Left cardiac atrium (tissue), 4 donors: ENCODE data around the gene ERMP1. TPM values are rescaled to one million over a fixed set of nuclear protein-coding genes. Genes with fewer than 3 reads are reported as not detected.
"Not testable (repeated sequence)": the region's sequence is repeated elsewhere in the genome, so short reads cannot be mapped to it uniquely, and the experiment has no call there.

ENCODE experiments used
- ATAC-seq, 2 donors: fragments of 200-7000 bp; cut with Tn5 transposase; one replicate each; pipeline ENCODE4 v1.9.1; 2020; ENCODE audit warnings: mild to moderate bottlenecking in 2 of 2, moderate library complexity in 2 of 2
- DNase-seq: peaks from one replicate; pipeline ENCODE4 v3.0.0-alpha.2; 2020
- intact Hi-C, 2 donors: fragments of 100-400 bp; cut with DNase I; formaldehyde crosslinking; loops; one replicate each; pipeline versions ENCODE4 v1.14.1 to v1.15.1; 2022 to 2023
- long read RNA-seq: library from polyadenylated mRNA; unstranded; transcript quantifications from one replicate; pipeline ENCODE4 v2.0.0, GENCODE V29; 2021
- total RNA-seq, 2 donors: library from RNA; stranded (reverse); fragmentation: NEBNext Ultra II Directional; extraction: Animal tissue kit (Norgen Biotek cat#: 25700); gene quantifications; one replicate each; pipeline ENCODE4 v1.2.1, GENCODE V29; 2021
- donor health status: DM: no; HTN: yes; CAD: no.
- donor health status: DM: no; HTN: yes; CAD: no; lungs with severe emphysema.
- donor health status: DM: yes; HTN: yes; CAD: no.
- donor health status: Dilated cardiomyopathy.

Gene ERMP1
- total RNA-seq, result 10 to 100 TPM; 17.8 to 21.3 TPM
- long read RNA-seq, partial matches to known transcripts, result 0 of 2 reads
- long read RNA-seq, other reads (novel, unspliced or antisense), result 2 of 2 reads

- intact Hi-C loops, result no loop called here
- ATAC-seq, result peak; percentile 96
- DNase-seq, result peak; percentile 92
Measured at GRCh38 chr9:5832538-5833529, at the start of gene ERMP1. ERMP1 (minus strand) TSS chr9:5833117; CDS start chr9:5833027, 90 bp downstream.

- intact Hi-C loops, result loop anchor here (5.0 to 10.0 kb wide), 2 partner anchors 422 to 425 kb away; no protein-coding TSS in a partner anchor
- not testable (repeated sequence) for ATAC-seq
Measured at GRCh38 chr9:5882244-5883012, 49.5 kb upstream of the ERMP1 start.

GRCh38 chr9:5879419-5880181 lies 46.7 kb upstream of the ERMP1 start:
- no peak for DNase-seq
- intact Hi-C loops, result loop anchor here (5.0 to 10.0 kb wide), 2 partner anchors 425 to 428 kb away; no protein-coding TSS in a partner anchor
- ATAC-seq, result peak in 1 of 2 donors; percentile 89

More at GRCh38 chr9:5882244-5883012, 49.5 kb upstream of the ERMP1 start:
- not testable (repeated sequence) for DNase-seq

- ATAC-seq (no peak), DNase-seq (no peak)
- intact Hi-C loops, result no loop called here
Measured at GRCh38 chr9:5876711-5877110, 43.8 kb upstream of the ERMP1 start.

GRCh38 chr9:5876026-5876425 lies 43.1 kb upstream of the ERMP1 start:
- DNase-seq, result no peak
- intact Hi-C loops, result no loop called here
- ATAC-seq, result no peak

GRCh38 chr9:5874048-5874447 lies 41.1 kb upstream of the ERMP1 start:
- ATAC-seq (no peak), DNase-seq (no peak)
- intact Hi-C loops, result no loop called here

GRCh38 chr9:5873439-5873838 lies 40.5 kb upstream of the ERMP1 start:
- intact Hi-C loops, result no loop called here
- DNase-seq (no peak), ATAC-seq (peak in 1 of 2 donors; percentile 53)

- no peak for DNase-seq
- peak in 1 of 2 donors; percentile 14 for ATAC-seq
- intact Hi-C loops, result no loop called here
Measured at GRCh38 chr9:5872511-5872910, 39.6 kb upstream of the ERMP1 start.

- intact Hi-C loops, result no loop called here
- DNase-seq, result no peak
Measured at GRCh38 chr9:5871785-5872184, 38.9 kb upstream of the ERMP1 start.

GRCh38 chr9:5870691-5871090 lies 37.8 kb upstream of the ERMP1 start:
- DNase-seq (no peak), ATAC-seq (no peak)
- intact Hi-C loops, result no loop called here

More at GRCh38 chr9:5871785-5872184, 38.9 kb upstream of the ERMP1 start:
- no peak for ATAC-seq

GRCh38 chr9:5870020-5870339 lies 37.1 kb upstream of the ERMP1 start:
- ATAC-seq (no peak), DNase-seq (no peak)
- intact Hi-C loops, result no loop called here

GRCh38 chr9:5869315-5870019 lies 36.5 kb upstream of the ERMP1 start:
- ATAC-seq, result no peak
- DNase-seq, result no peak

GRCh38 chr9:5868235-5868634 lies 35.3 kb upstream of the ERMP1 start:
- intact Hi-C loops, result no loop called here
- DNase-seq, result no peak
- no peak for ATAC-seq

More at GRCh38 chr9:5869315-5870019, 36.5 kb upstream of the ERMP1 start:
- intact Hi-C loops, result no loop called here

GRCh38 chr9:5866685-5867084 lies 33.8 kb upstream of the ERMP1 start:
- no peak for ATAC-seq
- intact Hi-C loops, result no loop called here
- no peak for DNase-seq

- intact Hi-C loops, result no loop called here
- ATAC-seq (no peak), DNase-seq (no peak)
Measured at GRCh38 chr9:5866272-5866671, 33.4 kb upstream of the ERMP1 start.

- ATAC-seq (no peak), DNase-seq (no peak)
- intact Hi-C loops, result no loop called here
Measured at GRCh38 chr9:5864446-5864845, 31.5 kb upstream of the ERMP1 start.

GRCh38 chr9:5863092-5863746 lies 30.3 kb upstream of the ERMP1 start:
- ATAC-seq (peak in 1 of 2 donors; percentile 58), DNase-seq (no peak)
- intact Hi-C loops, result no loop called here

GRCh38 chr9:5858833-5859232 lies 25.9 kb upstream of the ERMP1 start:
- intact Hi-C loops, result no loop called here
- ATAC-seq (no peak), DNase-seq (no peak)
